Breast epithelium (tissue), 3 donors: Measurements from ENCODE around the gene SYDE1.

ENCODE experiments used
- POLR2A ChIP-seq: fragments of 450-650 bp; IDR thresholded peaks from one replicate; pipeline ENCODE4 v1.6.1; 2016; ENCODE audit warnings: antibody characterized with exemption, mild to moderate bottlenecking, moderate library complexity
- POLR2AphosphoS5 ChIP-seq, 3 donors: sonication (generic); formaldehyde crosslinking; IDR thresholded peaks; one replicate each; pipeline ENCODE4 v1.6.1; 2017; ENCODE audit warnings: antibody characterized with exemption in 3 of 3
- TF ChIP-seq, protein P1 (sequence below), 3 donors: fragments of 450-650 bp; IDR thresholded peaks; one replicate each; pipeline ENCODE4 v1.5.1; 2016 to 2017; ENCODE audit warnings: antibody characterized with exemption in 3 of 3, mild to moderate bottlenecking in 3 of 3, moderate library complexity in 3 of 3

DNA sequence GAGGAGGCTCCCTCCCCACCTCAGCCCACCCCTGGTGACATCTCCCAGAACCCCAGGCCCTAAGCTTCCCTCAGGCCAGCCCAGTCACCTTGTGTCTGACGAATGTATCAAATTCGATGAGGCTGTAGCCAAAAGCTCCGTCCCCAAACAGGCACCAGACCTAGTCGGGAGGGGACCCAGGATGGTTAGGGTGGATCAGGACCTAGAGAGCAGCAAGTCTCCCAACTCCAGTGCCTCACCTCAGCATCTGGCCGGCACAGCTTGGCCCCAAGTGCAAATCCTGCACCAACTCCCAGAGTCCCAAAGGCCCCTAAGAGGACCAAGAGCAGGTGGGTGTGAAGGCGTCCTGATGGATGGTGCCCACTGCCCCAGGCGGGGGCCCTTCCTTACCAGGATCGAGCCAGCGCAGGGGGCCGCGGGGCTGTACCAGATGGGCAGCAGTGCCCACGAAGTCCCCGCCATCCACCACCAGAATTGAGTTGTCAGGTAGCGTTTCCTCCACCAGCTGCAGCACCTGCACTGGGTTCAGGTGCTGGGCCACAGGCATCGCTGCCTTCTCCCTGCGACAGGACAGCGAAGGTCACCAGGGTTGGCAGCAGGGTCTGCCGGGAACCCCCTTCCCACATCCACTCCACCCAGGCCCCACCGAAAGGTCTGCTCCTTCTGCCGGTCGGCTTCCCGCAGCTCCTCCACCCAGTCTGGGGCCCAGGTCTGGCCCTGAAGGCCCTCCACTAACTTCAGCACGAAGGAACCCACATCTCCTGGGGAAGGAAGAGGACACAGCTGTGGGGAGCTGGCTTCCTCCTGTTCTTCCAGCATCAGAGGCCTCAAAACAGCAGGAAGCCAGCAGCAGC lies 8.8 kb downstream of the SYDE1 start:
- TF ChIP-seq POLR2AphosphoS5 (IDR thresholded peaks at IDR 0.05) (no peak), POLR2A (no peak)
- TF ChIP-seq, protein P1, sequence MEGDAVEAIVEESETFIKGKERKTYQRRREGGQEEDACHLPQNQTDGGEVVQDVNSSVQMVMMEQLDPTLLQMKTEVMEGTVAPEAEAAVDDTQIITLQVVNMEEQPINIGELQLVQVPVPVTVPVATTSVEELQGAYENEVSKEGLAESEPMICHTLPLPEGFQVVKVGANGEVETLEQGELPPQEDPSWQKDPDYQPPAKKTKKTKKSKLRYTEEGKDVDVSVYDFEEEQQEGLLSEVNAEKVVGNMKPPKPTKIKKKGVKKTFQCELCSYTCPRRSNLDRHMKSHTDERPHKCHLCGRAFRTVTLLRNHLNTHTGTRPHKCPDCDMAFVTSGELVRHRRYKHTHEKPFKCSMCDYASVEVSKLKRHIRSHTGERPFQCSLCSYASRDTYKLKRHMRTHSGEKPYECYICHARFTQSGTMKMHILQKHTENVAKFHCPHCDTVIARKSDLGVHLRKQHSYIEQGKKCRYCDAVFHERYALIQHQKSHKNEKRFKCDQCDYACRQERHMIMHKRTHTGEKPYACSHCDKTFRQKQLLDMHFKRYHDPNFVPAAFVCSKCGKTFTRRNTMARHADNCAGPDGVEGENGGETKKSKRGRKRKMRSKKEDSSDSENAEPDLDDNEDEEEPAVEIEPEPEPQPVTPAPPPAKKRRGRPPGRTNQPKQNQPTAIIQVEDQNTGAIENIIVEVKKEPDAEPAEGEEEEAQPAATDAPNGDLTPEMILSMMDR (IDR thresholded peaks at IDR 0.05), result no peak
